ENCODE data around the gene TOX3.

Gene TOX3

GRCh38 chr16:52501746-52502145 is 45.2 kb downstream of the TOX3 start:
- Histone ChIP-seq H3K4me3 (replicated peaks; ENCODE audit: low read depth, low read length) (no peak overlapping the region), H3K27me3 (replicated peaks; ENCODE audit: control insufficient read depth, insufficient read depth, low read length) (no peaks in the 10 kb centered on the region), H3K36me3 (ENCODE audit: control insufficient read depth, insufficient read depth, low read length) (no peaks in the 10 kb centered on the region)
- no peak for DNase-seq (ENCODE audit: extremely low read depth, insufficient read length)
- TF ChIP-seq CTCF (IDR thresholded peaks at IDR 0.05; ENCODE audit: insufficient read depth, low read length, poor library complexity, severe bottlenecking): no peak

GRCh38 chr16:52500963-52501362 is 46.0 kb downstream of the TOX3 start:
- no peak for TF ChIP-seq CTCF (IDR thresholded peaks at IDR 0.05; ENCODE audit: insufficient read depth, low read length, poor library complexity, severe bottlenecking)
- no peak for DNase-seq (ENCODE audit: extremely low read depth, insufficient read length)
- Histone ChIP-seq H3K4me3 (replicated peaks; ENCODE audit: low read depth, low read length) (no peak overlapping the region), H3K36me3 (ENCODE audit: control insufficient read depth, insufficient read depth, low read length) (no peaks in the 10 kb centered on the region), H3K27me3 (replicated peaks; ENCODE audit: control insufficient read depth, insufficient read depth, low read length) (no peaks in the 10 kb centered on the region)

- Histone ChIP-seq H3K4me3 (replicated peaks; ENCODE audit: low read depth, low read length) (no peak overlapping the region), H3K36me3 (ENCODE audit: control insufficient read depth, insufficient read depth, low read length) (no peaks in the 10 kb centered on the region), H3K27me3 (replicated peaks; ENCODE audit: control insufficient read depth, insufficient read depth, low read length) (no peaks in the 10 kb centered on the region)
- no peak for TF ChIP-seq CTCF (IDR thresholded peaks at IDR 0.05; ENCODE audit: insufficient read depth, low read length, poor library complexity, severe bottlenecking)
- DNase-seq (ENCODE audit: extremely low read depth, insufficient read length): no peak
Measured at GRCh38 chr16:52499060-52499440, 47.9 kb downstream of the TOX3 start.

- H3K36me3 ChIP-seq (ENCODE audit: control insufficient read depth, insufficient read depth, low read length): no peaks in the 10 kb centered on the region
- no peaks in the 10 kb centered on the region for H3K27me3 ChIP-seq (replicated peaks; ENCODE audit: control insufficient read depth, insufficient read depth, low read length)
- no peak for TF ChIP-seq CTCF (IDR thresholded peaks at IDR 0.05; ENCODE audit: insufficient read depth, low read length, poor library complexity, severe bottlenecking)
- H3K4me3 ChIP-seq (replicated peaks; ENCODE audit: low read depth, low read length): no peak overlapping the region
- DNase-seq (ENCODE audit: extremely low read depth, insufficient read length): no peak
Measured at GRCh38 chr16:52498328-52499059, 48.4 kb downstream of the TOX3 start.

GRCh38 chr16:52497067-52497816 is 49.7 kb downstream of the TOX3 start:
- Histone ChIP-seq H3K36me3 (ENCODE audit: control insufficient read depth, insufficient read depth, low read length) (no peaks in the 10 kb centered on the region), H3K4me3 (replicated peaks; ENCODE audit: low read depth, low read length) (no peak overlapping the region), H3K27me3 (replicated peaks; ENCODE audit: control insufficient read depth, insufficient read depth, low read length) (no peaks in the 10 kb centered on the region)
- no peak for TF ChIP-seq CTCF (IDR thresholded peaks at IDR 0.05; ENCODE audit: insufficient read depth, low read length, poor library complexity, severe bottlenecking)
- DNase-seq (ENCODE audit: extremely low read depth, insufficient read length): no peak

All from GM06990 (cell line).